Measurements from ENCODE around the gene ZNF763.
"Not testable (repeated sequence)": the region's sequence is repeated elsewhere in the genome, so short reads cannot be mapped to it uniquely, and the experiment has no call there.

ZNF763 gene

GRCh38 chr19:11941361-11941887 is 23.4 kb upstream of the ZNF763 start:
- not testable (repeated sequence) for H3K27ac ChIP-seq (ENCODE audit: low read depth, low read length); H3K4me1 ChIP-seq (ENCODE audit: control insufficient read depth in 5 of 5, insufficient read depth in 5 of 5, low read length in 5 of 5); H3K9ac ChIP-seq (ENCODE audit: low read length in 5 of 5); H3K27me3 ChIP-seq (ENCODE audit: control insufficient read depth in 5 of 5, insufficient read depth in 4 of 5, low read length in 5 of 5)
- Histone ChIP-seq H3K9me3 (ENCODE audit: control insufficient read depth in 5 of 5, low read length in 5 of 5) (peaks cover 40 to 61% (median 55%) of the 10 kb centered on the region in 5 donors), H3K36me3 (ENCODE audit: control insufficient read depth in 5 of 5, insufficient read depth in 5 of 5, low read length in 5 of 5) (peaks cover 3 to 44% (median 9%) of the 10 kb centered on the region in 5 donors), H3K4me3 (ENCODE audit: low read depth in 1 of 5, low read length in 5 of 5) (peak overlapping the region in 4 of 5 donors; percentile 22 to 49 (median 34))

GRCh38 chr19:11942008-11942842 is 22.6 kb upstream of the ZNF763 start:
- Histone ChIP-seq H3K9me3 (ENCODE audit: control insufficient read depth in 5 of 5, low read length in 5 of 5) (peaks cover 47 to 69% (median 63%) of the 10 kb centered on the region in 5 donors), H3K27ac (ENCODE audit: low read depth, low read length) (no peak overlapping the region), H3K4me1 (ENCODE audit: control insufficient read depth in 5 of 5, insufficient read depth in 5 of 5, low read length in 5 of 5) (no peaks in the 10 kb centered on the region), H3K36me3 (ENCODE audit: control insufficient read depth in 5 of 5, insufficient read depth in 5 of 5, low read length in 5 of 5) (peaks cover 6 to 52% (median 17%) of the 10 kb centered on the region in 5 donors), H3K4me3 (ENCODE audit: low read depth in 1 of 5, low read length in 5 of 5) (peak overlapping the region; percentile 22 to 53 (median 44)), H3K27me3 (ENCODE audit: control insufficient read depth in 5 of 5, insufficient read depth in 4 of 5, low read length in 5 of 5) (no peaks in the 10 kb centered on the region), H3K9ac (ENCODE audit: low read length in 5 of 5) (no peak overlapping the region)

- Histone ChIP-seq H3K4me3 (ENCODE audit: low read depth in 1 of 5, low read length in 5 of 5) (peak overlapping the region in 4 of 5 donors; percentile 22 to 53 (median 36)), H3K4me1 (ENCODE audit: control insufficient read depth in 5 of 5, insufficient read depth in 5 of 5, low read length in 5 of 5) (no peaks in the 10 kb centered on the region), H3K9me3 (ENCODE audit: control insufficient read depth in 5 of 5, low read length in 5 of 5) (peaks cover 53 to 75% (median 68%) of the 10 kb centered on the region in 5 donors), H3K27ac (ENCODE audit: low read depth, low read length) (no peak overlapping the region), H3K9ac (ENCODE audit: low read length in 5 of 5) (no peak overlapping the region), H3K36me3 (ENCODE audit: control insufficient read depth in 5 of 5, insufficient read depth in 5 of 5, low read length in 5 of 5) (peaks cover 11 to 58% (median 22%) of the 10 kb centered on the region in 5 donors), H3K27me3 (ENCODE audit: control insufficient read depth in 5 of 5, insufficient read depth in 4 of 5, low read length in 5 of 5) (no peaks in the 10 kb centered on the region)
These were observed 22.1 kb upstream of the ZNF763 start for GRCh38 chr19:11942843-11943108.

- Histone ChIP-seq H3K9ac (ENCODE audit: low read length in 5 of 5) (no peak overlapping the region), H3K36me3 (ENCODE audit: control insufficient read depth in 5 of 5, insufficient read depth in 5 of 5, low read length in 5 of 5) (peaks cover 30 to 74% (median 41%) of the 10 kb centered on the region in 5 donors), H3K27ac (ENCODE audit: low read depth, low read length) (no peak overlapping the region), H3K4me3 (ENCODE audit: low read depth in 1 of 5, low read length in 5 of 5) (peak overlapping the region; percentile 27 to 51 (median 48)), H3K27me3 (ENCODE audit: control insufficient read depth in 5 of 5, insufficient read depth in 4 of 5, low read length in 5 of 5) (no peaks in the 10 kb centered on the region), H3K4me1 (ENCODE audit: control insufficient read depth in 5 of 5, insufficient read depth in 5 of 5, low read length in 5 of 5) (no peaks in the 10 kb centered on the region), H3K9me3 (ENCODE audit: control insufficient read depth in 5 of 5, low read length in 5 of 5) (peaks cover 72 to 91% (median 83%) of the 10 kb centered on the region in 5 donors)
These were observed 20.2 kb upstream of the ZNF763 start for GRCh38 chr19:11944656-11945055.

- no peak overlapping the region for H3K27ac ChIP-seq (ENCODE audit: low read depth, low read length)
- H3K27me3 ChIP-seq (ENCODE audit: control insufficient read depth in 5 of 5, insufficient read depth in 4 of 5, low read length in 5 of 5): no peaks in the 10 kb centered on the region
- H3K9me3 ChIP-seq (ENCODE audit: control insufficient read depth in 5 of 5, low read length in 5 of 5): peaks cover 85 to 98% (median 88%) of the 10 kb centered on the region in 5 donors
- peaks cover 0 to 6% (median 0%) of the 10 kb centered on the region in 5 donors for H3K4me1 ChIP-seq (ENCODE audit: control insufficient read depth in 5 of 5, insufficient read depth in 5 of 5, low read length in 5 of 5)
- H3K36me3 ChIP-seq (ENCODE audit: control insufficient read depth in 5 of 5, insufficient read depth in 5 of 5, low read length in 5 of 5): peaks cover 37 to 63% (median 46%) of the 10 kb centered on the region in 5 donors
- no peak overlapping the region for H3K9ac ChIP-seq (ENCODE audit: low read length in 5 of 5)
- peak overlapping the region; percentile 48 to 65 (median 58) for H3K4me3 ChIP-seq (ENCODE audit: low read depth in 1 of 5, low read length in 5 of 5)
These were observed 16.2 kb upstream of the ZNF763 start for GRCh38 chr19:11948646-11949045.

- Histone ChIP-seq H3K9ac (ENCODE audit: low read length in 5 of 5) (no peak overlapping the region), H3K4me3 (ENCODE audit: low read depth in 1 of 5, low read length in 5 of 5) (peak overlapping the region; percentile 48 to 65 (median 58)), H3K9me3 (ENCODE audit: control insufficient read depth in 5 of 5, low read length in 5 of 5) (peaks cover 83 to 98% (median 87%) of the 10 kb centered on the region in 5 donors), H3K4me1 (ENCODE audit: control insufficient read depth in 5 of 5, insufficient read depth in 5 of 5, low read length in 5 of 5) (peaks cover 0 to 6% (median 0%) of the 10 kb centered on the region in 5 donors), H3K36me3 (ENCODE audit: control insufficient read depth in 5 of 5, insufficient read depth in 5 of 5, low read length in 5 of 5) (peaks cover 37 to 59% (median 44%) of the 10 kb centered on the region in 5 donors), H3K27ac (ENCODE audit: low read depth, low read length) (no peak overlapping the region), H3K27me3 (ENCODE audit: control insufficient read depth in 5 of 5, insufficient read depth in 4 of 5, low read length in 5 of 5) (no peaks in the 10 kb centered on the region)
These were observed 15.6 kb upstream of the ZNF763 start for GRCh38 chr19:11949201-11949600.

GRCh38 chr19:11949614-11950080 is 15.2 kb upstream of the ZNF763 start:
- H3K9me3 ChIP-seq (ENCODE audit: control insufficient read depth in 5 of 5, low read length in 5 of 5): peaks cover 80 to 98% (median 87%) of the 10 kb centered on the region in 5 donors
- H3K36me3 ChIP-seq (ENCODE audit: control insufficient read depth in 5 of 5, insufficient read depth in 5 of 5, low read length in 5 of 5): peaks cover 35 to 54% (median 41%) of the 10 kb centered on the region in 5 donors
- not testable (repeated sequence) for H3K27me3 ChIP-seq (ENCODE audit: control insufficient read depth in 5 of 5, insufficient read depth in 4 of 5, low read length in 5 of 5); H3K9ac ChIP-seq (ENCODE audit: low read length in 5 of 5); H3K27ac ChIP-seq (ENCODE audit: low read depth, low read length); H3K4me1 ChIP-seq (ENCODE audit: control insufficient read depth in 5 of 5, insufficient read depth in 5 of 5, low read length in 5 of 5)
- H3K4me3 ChIP-seq (ENCODE audit: low read depth in 1 of 5, low read length in 5 of 5): peak overlapping the region; percentile 48 to 65 (median 58)

- peaks cover 35 to 49% (median 38%) of the 10 kb centered on the region in 5 donors for H3K36me3 ChIP-seq (ENCODE audit: control insufficient read depth in 5 of 5, insufficient read depth in 5 of 5, low read length in 5 of 5)
- H3K9me3 ChIP-seq (ENCODE audit: control insufficient read depth in 5 of 5, low read length in 5 of 5): peaks cover 73 to 93% (median 85%) of the 10 kb centered on the region in 5 donors
- no peaks in the 10 kb centered on the region for H3K27me3 ChIP-seq (ENCODE audit: control insufficient read depth in 5 of 5, insufficient read depth in 4 of 5, low read length in 5 of 5)
- H3K9ac ChIP-seq (ENCODE audit: low read length in 5 of 5): no peak overlapping the region
- H3K4me1 ChIP-seq (ENCODE audit: control insufficient read depth in 5 of 5, insufficient read depth in 5 of 5, low read length in 5 of 5): peaks cover 0 to 6% (median 0%) of the 10 kb centered on the region in 5 donors
- peak overlapping the region; percentile 48 to 65 (median 58) for H3K4me3 ChIP-seq (ENCODE audit: low read depth in 1 of 5, low read length in 5 of 5)
- no peak overlapping the region for H3K27ac ChIP-seq (ENCODE audit: low read depth, low read length)
These were observed 14.5 kb upstream of the ZNF763 start for GRCh38 chr19:11950312-11950711.

GRCh38 chr19:11963566-11964355 is 1.1 kb upstream of the ZNF763 start:
- Histone ChIP-seq H3K9me3 (ENCODE audit: control insufficient read depth in 5 of 5, low read length in 5 of 5) (peaks cover 0 to 3% (median 0%) of the 10 kb centered on the region in 5 donors), H3K36me3 (ENCODE audit: control insufficient read depth in 5 of 5, insufficient read depth in 5 of 5, low read length in 5 of 5) (no peaks in the 10 kb centered on the region), H3K27ac (ENCODE audit: low read depth, low read length) (peak overlapping the region; percentile 77), H3K4me3 (ENCODE audit: low read depth in 1 of 5, low read length in 5 of 5) (peak overlapping the region; percentile 94 to 99 (median 97)), H3K9ac (ENCODE audit: low read length in 5 of 5) (peak overlapping the region in 2 of 5 donors; percentile 35 to 78), H3K4me1 (ENCODE audit: control insufficient read depth in 5 of 5, insufficient read depth in 5 of 5, low read length in 5 of 5) (peaks cover 6 to 24% (median 20%) of the 10 kb centered on the region in 5 donors), H3K27me3 (ENCODE audit: control insufficient read depth in 5 of 5, insufficient read depth in 4 of 5, low read length in 5 of 5) (no peaks in the 10 kb centered on the region)
